OCI-LY1 (cell line): ENCODE data around the gene MKRN2OS.

Experiments
- H2AFZ ChIP-seq: fragments of 200-600 bp; sonication (generic), shearing (Covaris generic); 2 replicates; pipeline ENCODE4 v1.6.0; 2014; ENCODE audit warnings: antibody characterized with exemption, mild to moderate bottlenecking, low read length
- H3F3A ChIP-seq: fragments of 200-600 bp; sonication (generic), shearing (Covaris generic); 2 replicates; pipeline ENCODE4 v1.6.0; 2014; ENCODE audit warnings: mild to moderate bottlenecking, antibody characterized with exemption, low read length, moderate library complexity; ENCODE audit not compliant: insufficient read depth
- H3K27ac ChIP-seq: fragments of 200-600 bp; sonication (generic); 2 replicates; pipeline ENCODE4 v1.5.1; 2014; ENCODE audit warnings: low read length, mixed run types, mild to moderate bottlenecking, low read depth; ENCODE audit not compliant: poor library complexity, severe bottlenecking
- H3K27me3 ChIP-seq: fragments of 200-600 bp; sonication (generic); 2 replicates; pipeline ENCODE4 v1.6.0; 2014; ENCODE audit warnings: antibody characterized with exemption, mild to moderate bottlenecking, low read length, moderate library complexity; ENCODE audit not compliant: insufficient read depth
- H3K36me3 ChIP-seq: fragments of 200-600 bp; sonication (generic); 2 replicates; pipeline ENCODE4 v1.6.1; 2014; ENCODE audit warnings: mild to moderate bottlenecking, antibody characterized with exemption, low read length, moderate library complexity, mixed read lengths; ENCODE audit not compliant: insufficient read depth
- H3K4me1 ChIP-seq: fragments of 200-600 bp; sonication (generic); 2 replicates; pipeline ENCODE4 v1.5.1; 2014; ENCODE audit warnings: mild to moderate bottlenecking, low read length, moderate library complexity; ENCODE audit not compliant: insufficient read depth, severe bottlenecking
- H3K4me2 ChIP-seq: fragments of 200-600 bp; sonication (generic), shearing (Covaris generic); 2 replicates; pipeline ENCODE4 v1.6.1; 2014; ENCODE audit warnings: low read length
- H3K4me3 ChIP-seq: fragments of 200-600 bp; sonication (generic); 2 replicates; pipeline ENCODE4 v1.5.1; 2014; ENCODE audit warnings: low read length, low read depth, mild to moderate bottlenecking, mixed read lengths; ENCODE audit not compliant: poor library complexity, severe bottlenecking
- H3K79me2 ChIP-seq: fragments of 200-600 bp; shearing (Covaris generic); 2 replicates; pipeline ENCODE4 v1.6.1; 2016; ENCODE audit warnings: mixed run types, low read length, mixed read lengths; ENCODE audit not compliant: insufficient read depth
- H3K9ac ChIP-seq: fragments of 200-600 bp; sonication (generic), shearing (Covaris generic); 2 replicates; pipeline ENCODE4 v1.6.1; 2014; ENCODE audit warnings: mild to moderate bottlenecking, low read length, mixed read lengths
- H3K9me2 ChIP-seq: fragments of 200-600 bp; sonication (generic), shearing (Covaris generic); 2 replicates; pipeline ENCODE4 v1.6.1; 2014; ENCODE audit warnings: low read depth, mild to moderate bottlenecking, low read length, mixed read lengths
- H3K9me3 ChIP-seq: fragments of 200-600 bp; shearing (Covaris generic); 2 replicates; pipeline ENCODE4 v1.6.1; 2014; ENCODE audit warnings: low read length, mixed read lengths
- H4K20me1 ChIP-seq: fragments of 200-600 bp; sonication (generic), shearing (Covaris generic); 2 replicates; pipeline ENCODE4 v1.6.0; 2016; ENCODE audit warnings: mild to moderate bottlenecking, low read length; ENCODE audit not compliant: insufficient read depth
- EZH2 ChIP-seq: fragments of 200-600 bp; sonication (generic), shearing (Covaris generic); IDR thresholded peaks from 2 replicates; pipeline ENCODE4 v1.8.0; 2017; ENCODE audit warnings: borderline replicate concordance, mixed run types, mild to moderate bottlenecking, antibody characterized with exemption, low read length, moderate library complexity, mixed read lengths
- TF ChIP-seq, protein P1 (sequence below): fragments of 200-600 bp; sonication (generic), shearing (Covaris generic); IDR thresholded peaks from 2 replicates; pipeline ENCODE4 v1.5.1; 2017; ENCODE audit warnings: mild to moderate bottlenecking, antibody characterized with exemption, low read length, moderate library complexity, mixed read lengths

Gene MKRN2OS

DNA sequence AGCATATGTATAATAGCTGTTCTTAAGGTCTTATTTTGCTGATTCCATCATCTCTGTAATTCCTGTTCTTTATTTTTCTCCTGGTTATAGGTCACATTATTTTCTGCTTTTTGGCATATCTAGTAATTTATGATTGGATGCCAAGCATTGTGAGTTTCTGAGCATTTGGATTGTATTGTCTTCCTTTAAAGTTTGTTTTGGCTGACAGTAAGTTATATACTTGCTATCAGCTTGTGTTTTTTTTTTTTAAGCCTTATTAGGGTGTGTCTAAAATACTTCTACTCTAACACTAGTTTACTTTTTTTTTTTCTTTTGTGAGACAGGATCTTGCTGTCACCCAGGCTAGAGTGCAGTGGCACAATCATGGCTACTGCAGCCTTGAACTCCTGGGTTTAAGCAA, 21.7 kb upstream of the MKRN2OS start:
- H4K20me1 ChIP-seq, result no peaks in the 10 kb centered on the region
- TF ChIP-seq EZH2, result no peak
- TF ChIP-seq, protein P1, sequence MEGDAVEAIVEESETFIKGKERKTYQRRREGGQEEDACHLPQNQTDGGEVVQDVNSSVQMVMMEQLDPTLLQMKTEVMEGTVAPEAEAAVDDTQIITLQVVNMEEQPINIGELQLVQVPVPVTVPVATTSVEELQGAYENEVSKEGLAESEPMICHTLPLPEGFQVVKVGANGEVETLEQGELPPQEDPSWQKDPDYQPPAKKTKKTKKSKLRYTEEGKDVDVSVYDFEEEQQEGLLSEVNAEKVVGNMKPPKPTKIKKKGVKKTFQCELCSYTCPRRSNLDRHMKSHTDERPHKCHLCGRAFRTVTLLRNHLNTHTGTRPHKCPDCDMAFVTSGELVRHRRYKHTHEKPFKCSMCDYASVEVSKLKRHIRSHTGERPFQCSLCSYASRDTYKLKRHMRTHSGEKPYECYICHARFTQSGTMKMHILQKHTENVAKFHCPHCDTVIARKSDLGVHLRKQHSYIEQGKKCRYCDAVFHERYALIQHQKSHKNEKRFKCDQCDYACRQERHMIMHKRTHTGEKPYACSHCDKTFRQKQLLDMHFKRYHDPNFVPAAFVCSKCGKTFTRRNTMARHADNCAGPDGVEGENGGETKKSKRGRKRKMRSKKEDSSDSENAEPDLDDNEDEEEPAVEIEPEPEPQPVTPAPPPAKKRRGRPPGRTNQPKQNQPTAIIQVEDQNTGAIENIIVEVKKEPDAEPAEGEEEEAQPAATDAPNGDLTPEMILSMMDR, result no peak

DNA sequence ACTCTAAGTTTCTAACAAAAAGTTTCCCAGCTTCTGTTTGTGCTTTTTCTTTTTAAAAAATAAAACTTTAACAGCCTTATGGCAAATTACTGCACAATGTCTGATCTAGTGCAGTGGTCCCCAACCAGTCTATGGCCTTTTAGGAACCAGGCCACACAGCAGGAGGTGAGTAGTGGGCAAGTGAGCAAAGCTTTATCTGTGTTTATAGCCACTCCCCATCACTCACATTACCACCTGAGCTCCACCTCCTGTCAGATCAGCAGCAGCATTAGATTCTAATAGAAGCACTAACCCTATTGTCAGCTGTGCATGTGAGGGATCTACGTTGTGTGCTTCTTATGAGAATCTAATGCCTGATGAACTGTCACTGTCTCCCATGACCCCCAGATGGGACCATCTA, 17.2 kb upstream of the MKRN2OS start:
- peaks cover 4% of the 10 kb centered on the region for H3K36me3 ChIP-seq
- H3F3A ChIP-seq, result no peaks in the 10 kb centered on the region
- peaks cover 3% of the 10 kb centered on the region; the same call in 1 of the 2 replicates for H3K9me3 ChIP-seq
- no peak overlapping the region for H3K4me2 ChIP-seq
- no peak overlapping the region for H3K4me3 ChIP-seq
- peaks cover 74% of the 10 kb centered on the region for H3K79me2 ChIP-seq
- peaks cover 40% of the 10 kb centered on the region for H3K4me1 ChIP-seq
- H2AFZ ChIP-seq, result no peak overlapping the region
- H3K9ac ChIP-seq, result no peak overlapping the region
- H3K27me3 ChIP-seq, result no peaks in the 10 kb centered on the region
- no peaks in the 10 kb centered on the region for H4K20me1 ChIP-seq
- no peaks in the 10 kb centered on the region for H3K9me2 ChIP-seq
- TF ChIP-seq, protein P1, result no peak
- TF ChIP-seq EZH2, result no peak
- H3K27ac ChIP-seq, result no peak overlapping the region

More for the DNA sequence above, 21.7 kb upstream of the MKRN2OS start:
- Histone ChIP-seq H3K9me2 (no peaks in the 10 kb centered on the region), H3K9me3 (peaks cover 3% of the 10 kb centered on the region; the same call in 1 of the 2 replicates), H3K4me1 (peaks cover 6% of the 10 kb centered on the region), H3K36me3 (peaks cover 37% of the 10 kb centered on the region), H3K79me2 (peaks cover 43% of the 10 kb centered on the region), H3F3A (no peaks in the 10 kb centered on the region), H2AFZ (no peak overlapping the region), H3K27ac (no peak overlapping the region), H3K9ac (no peak overlapping the region), H3K4me2 (no peak overlapping the region), H3K27me3 (no peaks in the 10 kb centered on the region), H3K4me3 (no peak overlapping the region)

DNA sequence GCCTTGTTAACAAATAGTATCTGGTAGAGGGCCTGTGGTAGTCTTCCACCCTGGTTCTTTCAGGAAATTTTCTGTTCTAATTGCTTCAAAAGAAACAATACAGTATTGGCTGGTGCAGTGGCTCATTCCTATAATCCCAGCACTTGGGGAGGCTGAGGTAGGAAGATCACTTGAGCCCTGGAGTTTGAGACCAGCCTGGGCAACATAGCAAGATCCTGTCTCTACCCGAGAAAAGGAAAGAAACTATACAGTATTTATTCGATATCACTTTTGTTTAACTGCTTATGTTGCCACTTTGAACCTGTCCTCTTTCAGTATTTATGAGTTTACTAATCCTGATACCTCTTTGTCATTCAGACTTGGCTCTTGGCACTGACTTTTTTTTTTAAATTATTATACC, 16.1 kb upstream of the MKRN2OS start:
- Histone ChIP-seq H3K9me3 (peaks cover 3% of the 10 kb centered on the region; the same call in 1 of the 2 replicates), H3K4me3 (no peak overlapping the region), H3K79me2 (peaks cover 76% of the 10 kb centered on the region), H3K36me3 (peaks cover 4% of the 10 kb centered on the region), H3K4me2 (no peak overlapping the region), H2AFZ (no peak overlapping the region), H4K20me1 (no peaks in the 10 kb centered on the region), H3K27ac (no peak overlapping the region), H3F3A (no peaks in the 10 kb centered on the region), H3K27me3 (no peaks in the 10 kb centered on the region), H3K4me1 (peaks cover 42% of the 10 kb centered on the region), H3K9me2 (no peaks in the 10 kb centered on the region), H3K9ac (no peak overlapping the region)
- no peak for TF ChIP-seq EZH2
- TF ChIP-seq, protein P1, result no peak
